ENCODE measurements around the gene DCAF17.

Gene DCAF17

GRCh38 chr2:171431677-171432167 is 2.3 kb upstream of the DCAF17 start:
- no peak overlapping the region for H3K27ac ChIP-seq

GRCh38 chr2:171432206-171432968 is 1.6 kb upstream of the DCAF17 start:
- Histone ChIP-seq H3K27me3 (no peaks in the 10 kb centered on the region), H3K9me3 (no peaks in the 10 kb centered on the region), H3K4me1 (ENCODE audit: control insufficient read depth in 1 of 2, insufficient read depth in 1 of 2, low read depth in 1 of 2, low read length in 1 of 2) (peaks cover 16% of the 10 kb centered on the region in 2 experiments), H3K36me3 (no peaks in the 10 kb centered on the region), H3K4me3 (ENCODE audit: low read depth in 1 of 2, low read length in 1 of 2) (no peak overlapping the region), H3K27ac (no peak overlapping the region)
- no peak for TF ChIP-seq CTCF (IDR thresholded peaks at IDR 0.05)

More at GRCh38 chr2:171431677-171432167, 2.3 kb upstream of the DCAF17 start:
- no peaks in the 10 kb centered on the region for H3K27me3 ChIP-seq
- no peak for TF ChIP-seq CTCF (IDR thresholded peaks at IDR 0.05)
- H3K4me1 ChIP-seq (ENCODE audit: control insufficient read depth in 1 of 2, insufficient read depth in 1 of 2, low read depth in 1 of 2, low read length in 1 of 2) = peaks cover 16% of the 10 kb centered on the region in 2 experiments
- H3K9me3 ChIP-seq = no peaks in the 10 kb centered on the region
- H3K4me3 ChIP-seq (ENCODE audit: low read depth in 1 of 2, low read length in 1 of 2) = no peak overlapping the region
- no peaks in the 10 kb centered on the region for H3K36me3 ChIP-seq

GRCh38 chr2:171432969-171433762 is 860 bp upstream of the DCAF17 start:
- peaks cover 16% of the 10 kb centered on the region in 2 experiments for H3K4me1 ChIP-seq (ENCODE audit: control insufficient read depth in 1 of 2, insufficient read depth in 1 of 2, low read depth in 1 of 2, low read length in 1 of 2)
- peak overlapping the region; percentile 87 for H3K27ac ChIP-seq
- no peaks in the 10 kb centered on the region for H3K9me3 ChIP-seq
- no peak for TF ChIP-seq CTCF (IDR thresholded peaks at IDR 0.05)
- no peaks in the 10 kb centered on the region for H3K36me3 ChIP-seq
- peak overlapping the region; percentile 75 to 87 for H3K4me3 ChIP-seq (ENCODE audit: low read depth in 1 of 2, low read length in 1 of 2)
- H3K27me3 ChIP-seq = no peaks in the 10 kb centered on the region

GRCh38 chr2:171433763-171434012 is 338 bp upstream of the DCAF17 start, which contains the start of gene METTL8:
TSS of gene METTL8 (minus strand) at chr2:171433990. CDS start at chr2:171392185, 41,805 bp downstream.
- no peaks in the 10 kb centered on the region for H3K27me3 ChIP-seq
- H3K4me3 ChIP-seq (ENCODE audit: low read depth in 1 of 2, low read length in 1 of 2) = peak within 1 kb of the TSS; percentile 75 to 87
- no peaks in the 10 kb centered on the region for H3K36me3 ChIP-seq
- no peaks in the 10 kb centered on the region for H3K9me3 ChIP-seq
- peak within 1 kb of the TSS; percentile 87 for H3K27ac ChIP-seq
- peaks cover 16% of the 10 kb centered on the region in 2 experiments for H3K4me1 ChIP-seq (ENCODE audit: control insufficient read depth in 1 of 2, insufficient read depth in 1 of 2, low read depth in 1 of 2, low read length in 1 of 2)
- no peak for TF ChIP-seq CTCF (IDR thresholded peaks at IDR 0.05)

GRCh38 chr2:171436307-171436706 is 2.3 kb downstream of the DCAF17 start:
- TF ChIP-seq CTCF (IDR thresholded peaks at IDR 0.05) = no peak
- no peaks in the 10 kb centered on the region for H3K27me3 ChIP-seq
- no peak overlapping the region for H3K27ac ChIP-seq
- peaks cover 6% of the 10 kb centered on the region for H3K36me3 ChIP-seq
- H3K4me3 ChIP-seq (ENCODE audit: low read depth in 1 of 2, low read length in 1 of 2) = no peak overlapping the region
- H3K4me1 ChIP-seq (ENCODE audit: control insufficient read depth in 1 of 2, insufficient read depth in 1 of 2, low read depth in 1 of 2, low read length in 1 of 2) = peaks cover 16% of the 10 kb centered on the region in 2 experiments
- no peaks in the 10 kb centered on the region for H3K9me3 ChIP-seq

Measured in neutrophil (primary cell).